Stimulated activated CD4-positive, alpha-beta T cell treated with anti-CD3 and anti-CD28 coated beads, Interleukin-1b, Interleukin-23, amount 100 ng/mL, for 4 hours (primary cell): ENCODE data around the gene PTTG2.

Source experiments
- DNase-seq, 2 donors: peaks; one replicate each; pipeline ENCODE4 v3.0.0-alpha.2; 2020; ENCODE audit warnings: low read depth in 2 of 2

The PTTG2 gene

DNA sequence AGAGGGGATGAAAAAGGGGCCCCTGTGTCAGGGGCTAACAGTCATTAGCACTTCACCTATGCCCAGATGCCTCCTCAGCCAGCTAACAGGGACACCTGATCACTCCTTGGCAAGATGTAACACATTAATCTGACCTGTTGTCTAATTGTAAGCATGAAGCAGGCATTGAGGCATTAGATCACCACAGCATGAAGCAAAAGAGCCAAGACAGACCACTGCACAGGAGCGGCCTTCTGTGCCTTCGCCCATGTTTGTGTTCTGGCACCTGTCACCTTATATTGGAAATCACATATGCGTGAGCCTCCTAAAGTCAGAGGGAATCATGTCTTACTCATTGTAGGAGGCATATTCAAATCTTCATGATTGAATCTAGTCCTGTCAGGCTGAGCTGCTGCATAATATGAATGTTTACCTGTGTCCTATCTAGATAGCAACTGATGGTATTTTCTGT, 48.4 kb downstream of the PTTG2 start:
- DNase-seq: no peak

DNA sequence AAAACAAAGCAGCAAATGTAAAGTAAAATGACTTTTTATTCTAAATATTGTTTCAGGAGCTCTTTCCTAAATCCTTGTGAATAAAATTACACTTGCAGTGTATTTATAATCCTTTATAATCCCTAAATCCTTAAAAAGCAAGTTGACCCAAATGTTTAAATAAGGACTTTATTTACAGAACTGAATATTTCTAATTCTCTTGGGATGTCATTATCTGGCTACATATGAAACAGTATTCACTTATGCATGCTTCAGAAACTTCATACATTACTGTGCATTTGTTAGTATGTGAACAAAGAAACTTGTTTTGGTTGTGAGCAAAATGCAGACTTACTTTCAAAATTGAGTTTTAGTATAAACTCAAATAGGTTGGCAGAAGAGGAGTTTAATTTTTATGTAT, 49.2 kb downstream of the PTTG2 start:
- no peak for DNase-seq

DNA sequence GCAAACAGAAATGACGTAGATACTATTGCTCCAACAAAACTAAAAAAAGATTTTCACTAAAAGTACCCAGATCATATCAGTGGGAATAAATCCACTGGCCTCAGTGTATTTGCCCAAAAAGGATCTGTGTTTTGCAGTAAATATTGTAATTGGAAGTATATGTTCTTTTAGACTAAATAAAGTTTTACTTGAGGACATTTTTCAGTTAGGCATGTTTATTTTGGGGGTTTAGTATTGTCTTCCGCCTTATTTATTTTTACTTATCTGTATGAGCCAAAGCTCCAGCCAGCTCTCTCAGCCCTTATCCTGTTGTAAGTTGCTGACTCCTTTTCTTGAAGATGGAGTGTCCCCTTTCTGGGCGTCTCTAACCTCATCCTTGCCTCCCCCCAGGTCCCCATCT, 49.8 kb downstream of the PTTG2 start:
- DNase-seq: no peak
